Activated B cell treated with CpG ODN at 0.5 μM for 24 hours (primary cell): Measurements from ENCODE around the gene ZNHIT3. TPM values are rescaled to one million over a fixed set of nuclear protein-coding genes. Genes with fewer than 3 reads are reported as not detected.

Source experiments
- ATAC-seq: fragments of 200-7000 bp; cut with Tn5 transposase; one replicate; pipeline ENCODE4 v1.10.0; 2021; ENCODE audit warnings: low read depth, mild to moderate bottlenecking, moderate library complexity
- CTCF ChIA-PET: fragments of 350-600 bp; sonication (Branson Sonifier 250); formaldehyde crosslinking; loops from one replicate; lab custom pipeline; 2021; ENCODE audit warnings: antibody characterized with exemption; lab: Charles Lee
- POLR2A ChIA-PET: fragments of 350-600 bp; sonication (Branson Sonifier 250); formaldehyde crosslinking; loops from one replicate; lab custom pipeline; 2021; ENCODE audit warnings: antibody characterized with exemption; lab: Charles Lee
- DNase-seq: peaks from one replicate; pipeline ENCODE4 v3.0.0; 2022
- H3K27ac Mint-ChIP-seq: one replicate; pipeline ENCODE4 v1.8.0; 2020; ENCODE audit warnings: mixed read lengths
- H3K27me3 Mint-ChIP-seq: one replicate; pipeline ENCODE4 v1.8.0; 2021; ENCODE audit warnings: mixed read lengths
- H3K36me3 Mint-ChIP-seq: one replicate; pipeline ENCODE4 v1.8.0; 2021; ENCODE audit warnings: low read depth, mixed read lengths
- H3K4me1 Mint-ChIP-seq: one replicate; pipeline ENCODE4 v1.8.0; 2021; ENCODE audit warnings: mixed read lengths
- H3K4me3 Mint-ChIP-seq: one replicate; pipeline ENCODE4 v1.8.0; 2020; ENCODE audit warnings: mild to moderate bottlenecking, mixed read lengths
- H3K9me3 Mint-ChIP-seq: one replicate; pipeline ENCODE4 v1.8.0; 2020; ENCODE audit warnings: mixed read lengths
- CTCF ChIP-seq: fragments of 200-600 bp; IDR thresholded peaks from one replicate; pipeline ENCODE4 v1.8.0; 2022; ENCODE audit warnings: antibody characterized with exemption, mild to moderate bottlenecking
- intact Hi-C: fragments of 100-400 bp; cut with micrococcal nuclease; formaldehyde crosslinking; loops from one replicate; pipeline ENCODE4 v1.15.1; 2024
- total RNA-seq: library from RNA; stranded (reverse); gene quantifications from 2 replicates; pipeline ENCODE4 v1.2.3, GENCODE V29; 2022

The ZNHIT3 gene
- total RNA-seq, 1 donor from 2014 or later: 35.5 TPM

DNA sequence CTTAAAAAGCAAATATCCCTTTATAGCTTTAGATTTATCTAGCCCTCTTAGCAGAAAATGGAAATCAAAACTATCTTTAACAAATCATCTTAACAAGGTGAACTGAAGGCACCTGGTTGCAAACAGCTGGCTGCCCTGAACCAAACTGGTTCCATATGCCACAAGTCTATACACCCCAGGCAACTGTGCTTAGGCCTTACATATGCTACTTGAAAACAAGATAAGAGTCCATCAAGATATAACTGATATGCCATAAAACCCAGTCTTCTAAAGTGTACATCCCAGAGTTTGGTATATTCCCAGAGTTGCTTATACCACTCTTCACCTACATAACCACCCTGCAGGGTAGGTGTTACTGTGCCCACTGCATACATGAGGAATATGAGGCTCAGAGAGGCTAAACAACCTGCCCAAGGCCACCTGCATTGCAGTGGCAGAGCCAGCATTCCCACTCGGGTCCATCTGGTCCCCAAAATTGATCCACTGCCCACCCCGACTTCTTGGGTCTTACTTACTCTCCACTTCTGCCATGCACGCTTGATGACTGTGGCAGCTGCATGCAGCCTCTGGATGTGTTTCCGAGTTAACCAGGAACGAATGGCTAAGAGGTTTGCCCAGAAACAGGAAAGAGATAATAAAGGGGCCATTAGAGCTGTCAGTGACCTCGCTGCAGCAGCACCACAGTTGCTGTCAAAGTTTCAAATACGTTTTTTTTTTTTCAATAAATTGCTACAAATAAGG lies 12.2 kb downstream of the ZNHIT3 start:
- Mint-ChIP-seq H3K27ac (no peak overlapping the region), H3K36me3 (peaks cover 64% of the 10 kb centered on the region)
- POLR2A ChIA-PET: no interaction called here

DNA sequence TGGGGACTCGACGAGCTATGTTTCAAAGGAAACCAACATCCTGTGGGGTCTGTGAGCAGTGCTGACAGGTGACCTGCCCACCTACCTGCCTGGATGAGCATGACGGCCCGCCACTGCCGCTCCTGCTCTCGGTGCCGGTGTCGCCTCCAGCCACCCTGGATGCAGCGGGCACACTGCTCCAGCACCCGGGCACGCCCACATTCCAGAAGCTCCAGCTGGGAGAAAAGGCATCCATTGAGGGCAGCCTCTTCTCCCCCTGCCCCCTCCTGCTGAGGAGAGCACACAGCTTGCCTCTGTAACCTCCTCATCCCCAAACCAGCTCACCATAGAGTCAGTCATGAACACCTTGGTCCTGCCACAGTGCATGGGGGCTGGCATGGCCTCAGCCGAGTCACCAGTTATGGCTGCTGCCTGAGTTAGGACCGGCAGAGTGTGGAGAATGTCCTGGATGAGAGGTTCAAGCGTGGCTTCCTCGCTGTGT lies 14.3 kb downstream of the ZNHIT3 start:
- no peaks in the 10 kb centered on the region for H3K4me1 Mint-ChIP-seq
- intact Hi-C loops: no loop called here
- H3K27me3 Mint-ChIP-seq: no peaks in the 10 kb centered on the region
- no peak for ATAC-seq
- no peak for DNase-seq
- POLR2A ChIA-PET: no interaction called here
- H3K4me3 Mint-ChIP-seq: no peak overlapping the region
- H3K27ac Mint-ChIP-seq: no peak overlapping the region
- TF ChIP-seq CTCF: no peak
- H3K36me3 Mint-ChIP-seq: peaks cover 59% of the 10 kb centered on the region
- CTCF ChIA-PET: no interaction called here
- H3K9me3 Mint-ChIP-seq: no peaks in the 10 kb centered on the region

More for the DNA sequence above, 12.2 kb downstream of the ZNHIT3 start:
- CTCF ChIA-PET: no interaction called here
- no peaks in the 10 kb centered on the region for H3K4me1 Mint-ChIP-seq
- H3K9me3 Mint-ChIP-seq: no peaks in the 10 kb centered on the region
- intact Hi-C loops: no loop called here
- no peak overlapping the region for H3K4me3 Mint-ChIP-seq
- DNase-seq (no peak), ATAC-seq (no peak)
- H3K27me3 Mint-ChIP-seq: no peaks in the 10 kb centered on the region
- no peak for TF ChIP-seq CTCF

DNA sequence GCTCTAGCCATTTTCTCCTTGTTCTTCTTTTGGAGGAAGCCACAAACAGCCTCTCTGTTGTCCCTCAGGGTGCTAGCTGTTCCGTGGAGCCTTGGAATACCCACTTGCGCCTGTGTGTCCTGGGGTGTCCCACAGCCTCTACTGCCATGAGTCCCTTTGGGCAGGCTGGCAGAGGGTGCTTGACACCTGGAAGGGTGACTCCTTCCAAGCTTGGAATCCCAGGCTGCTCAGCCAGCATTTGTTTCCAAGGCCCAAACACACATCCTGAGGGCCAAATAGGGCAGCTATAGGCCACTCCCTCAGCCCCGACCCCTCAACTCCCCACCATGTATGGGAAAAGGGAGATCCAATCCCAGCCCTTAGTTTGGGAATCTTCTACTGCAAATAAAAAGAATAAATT lies 14.9 kb downstream of the ZNHIT3 start:
- Mint-ChIP-seq H3K27me3 (no peaks in the 10 kb centered on the region), H3K4me3 (no peak overlapping the region)
- intact Hi-C loops: no loop called here

DNA sequence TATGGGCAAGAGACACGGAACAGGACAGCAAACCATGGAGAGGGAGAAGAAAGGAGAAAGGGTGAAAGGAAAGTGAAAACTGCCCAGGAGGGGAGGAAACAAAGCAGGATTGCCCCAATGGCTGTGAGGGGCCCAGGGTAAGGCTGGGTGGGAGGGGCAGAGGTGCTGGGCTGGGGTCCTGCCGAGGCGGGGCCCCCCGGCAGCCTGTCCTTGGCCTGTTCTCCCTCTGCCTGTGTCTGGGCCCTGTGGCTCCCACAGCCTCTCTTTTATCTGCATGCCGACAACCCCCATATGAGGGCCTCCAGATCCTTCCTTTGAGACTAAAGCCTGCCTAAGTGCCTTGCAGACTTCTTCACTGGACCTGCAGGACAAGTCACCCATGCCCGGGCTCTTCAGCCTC lies 15.5 kb downstream of the ZNHIT3 start:
- DNase-seq: no peak
- POLR2A ChIA-PET: no interaction called here
- H3K27ac Mint-ChIP-seq: no peak overlapping the region

More for the DNA sequence above, 14.9 kb downstream of the ZNHIT3 start:
- no peak for TF ChIP-seq CTCF
- H3K9me3 Mint-ChIP-seq: no peaks in the 10 kb centered on the region
- ChIA-PET CTCF (no interaction called here), POLR2A (no interaction called here)
- H3K27ac Mint-ChIP-seq: no peak overlapping the region
- H3K36me3 Mint-ChIP-seq: peaks cover 58% of the 10 kb centered on the region
- H3K4me1 Mint-ChIP-seq: no peaks in the 10 kb centered on the region
- DNase-seq: no peak
- ATAC-seq: no peak

More for the DNA sequence above, 15.5 kb downstream of the ZNHIT3 start:
- ATAC-seq: no peak
- intact Hi-C loops: no loop called here
- no peaks in the 10 kb centered on the region for H3K9me3 Mint-ChIP-seq
- TF ChIP-seq CTCF: no peak
- peaks cover 59% of the 10 kb centered on the region for H3K36me3 Mint-ChIP-seq
- H3K4me3 Mint-ChIP-seq: no peak overlapping the region
- H3K4me1 Mint-ChIP-seq: no peaks in the 10 kb centered on the region
- H3K27me3 Mint-ChIP-seq: no peaks in the 10 kb centered on the region
- CTCF ChIA-PET: no interaction called here
